Thyroid gland (tissue), 4 donors: ENCODE measurements around the gene TMEM126A.

Experiments
- CTCF ChIP-seq, 6 experiments: fragments of 200-600 bp in 3 of 6; fragments of 450-650 bp in 3 of 6; sonication (generic) in 3 of 6; IDR thresholded peaks; one replicate each; pipeline ENCODE4 v1.5.1; 2016 to 2019; ENCODE audit warnings: antibody characterized with exemption in 6 of 6, mild to moderate bottlenecking in 2 of 6, inconsistent platforms in 1 of 6, moderate library complexity in 1 of 6
- POLR2A ChIP-seq, 2 donors: fragments of 450-650 bp; IDR thresholded peaks; one replicate each; pipeline ENCODE4 v1.6.1; 2017; ENCODE audit warnings: antibody characterized with exemption in 2 of 2, mild to moderate bottlenecking in 2 of 2, moderate library complexity in 1 of 2

- TF ChIP-seq POLR2A (IDR thresholded peaks at IDR 0.05) (no peak), CTCF (IDR thresholded peaks at IDR 0.05) (no peak)
These were observed 57.2 kb downstream of the TMEM126A start for GRCh38 chr11:85704967-85705366.
